ENCODE data around the gene MPC1. TPM values are rescaled to one million over a fixed set of nuclear protein-coding genes. Genes with fewer than 3 reads are reported as not detected.
A peak's percentile ranks its signal among the peaks of the same experiment; 100 is the strongest.
"Not testable (repeated sequence)": the region's sequence is repeated elsewhere in the genome, so short reads cannot be mapped to it uniquely, and the experiment has no call there.

Gene MPC1
- polyA plus RNA-seq, 1 experiment: 20.0 TPM

GRCh38 chr6:166388290-166389004 is 5.7 kb upstream of the MPC1 start:
- ChIA-PET POLR2A (no interaction called here), CTCF (interaction anchor here (0.7 to 1.7 kb wide), 3 partner anchors 13 to 76 kb away, joined by 3 to 9 read pairs (median 5); no protein-coding TSS in a partner anchor)
- H3K27ac ChIP-seq (ENCODE audit: low read depth, low read length): no peak overlapping the region
- no peaks in the 10 kb centered on the region for H3K9me3 ChIP-seq (ENCODE audit: control insufficient read depth, insufficient read depth, low read length)
- DNase-seq (ENCODE audit: low read depth, low spot score): no peak
- H3K27me3 ChIP-seq (ENCODE audit: control insufficient read depth, insufficient read depth, low read length): peaks cover 25% of the 10 kb centered on the region
- TF ChIP-seq CTCF (IDR thresholded peaks at IDR 0.05; ENCODE audit: low read depth, low read length): no peak
- H3K4me3 ChIP-seq (ENCODE audit: low read depth, low read length): no peak overlapping the region

GRCh38 chr6:166387642-166388289 is 5.0 kb upstream of the MPC1 start:
- TF ChIP-seq CTCF (IDR thresholded peaks at IDR 0.05; ENCODE audit: low read depth, low read length): no peak
- Histone ChIP-seq H3K27ac (ENCODE audit: low read depth, low read length) (no peak overlapping the region), H3K27me3 (ENCODE audit: control insufficient read depth, insufficient read depth, low read length) (peaks cover 20% of the 10 kb centered on the region), H3K4me3 (ENCODE audit: low read depth, low read length) (no peak overlapping the region), H3K9me3 (ENCODE audit: control insufficient read depth, insufficient read depth, low read length) (no peaks in the 10 kb centered on the region)
- ChIA-PET POLR2A (no interaction called here), CTCF (interaction anchor here (1.3 to 1.7 kb wide), 3 partner anchors 13 to 112 kb away, joined by 3 to 9 read pairs (median 5); no protein-coding TSS in a partner anchor)
- no peak for DNase-seq (ENCODE audit: low read depth, low spot score)

GRCh38 chr6:166387098-166387497 is 4.4 kb upstream of the MPC1 start:
- POLR2A ChIA-PET: not testable (repeated sequence)

GRCh38 chr6:166386111-166386510 is 3.4 kb upstream of the MPC1 start:
- H3K9me3 ChIP-seq (ENCODE audit: control insufficient read depth, insufficient read depth, low read length): no peaks in the 10 kb centered on the region
- POLR2A ChIA-PET: no interaction called here
- no peak overlapping the region for H3K4me3 ChIP-seq (ENCODE audit: low read depth, low read length)
- H3K27me3 ChIP-seq (ENCODE audit: control insufficient read depth, insufficient read depth, low read length): peaks cover 13% of the 10 kb centered on the region
- CTCF ChIA-PET: interaction anchor here (2.5 kb wide), 1 partner anchor 15 kb away, joined by 16 read pairs; no protein-coding TSS in a partner anchor
- TF ChIP-seq CTCF (IDR thresholded peaks at IDR 0.05; ENCODE audit: low read depth, low read length): no peak
- H3K27ac ChIP-seq (ENCODE audit: low read depth, low read length): no peak overlapping the region
- no peak for DNase-seq (ENCODE audit: low read depth, low spot score)

More at GRCh38 chr6:166387098-166387497, 4.4 kb upstream of the MPC1 start:
- not testable (repeated sequence) for H3K4me3 ChIP-seq (ENCODE audit: low read depth, low read length); H3K27ac ChIP-seq (ENCODE audit: low read depth, low read length); H3K9me3 ChIP-seq (ENCODE audit: control insufficient read depth, insufficient read depth, low read length); DNase-seq (ENCODE audit: low read depth, low spot score)
- H3K27me3 ChIP-seq (ENCODE audit: control insufficient read depth, insufficient read depth, low read length): peaks cover 14% of the 10 kb centered on the region
- CTCF ChIA-PET: interaction anchor here (0.7 to 2.5 kb wide), 5 partner anchors 14 to 111 kb away, joined by 3 to 16 read pairs (median 5); no protein-coding TSS in a partner anchor

GRCh38 chr6:166383802-166384363 is 1.1 kb upstream of the MPC1 start:
- H3K27ac ChIP-seq (ENCODE audit: low read depth, low read length): peak overlapping the region; percentile 34
- ChIA-PET POLR2A (interaction anchor here (0.5 kb wide), 1 partner anchor 328 kb away, joined by 6 read pairs; no protein-coding TSS in a partner anchor), CTCF (interaction anchor here (0.8 kb wide), 1 partner anchor 70 kb away, joined by 3 read pairs; no protein-coding TSS in a partner anchor)
- H3K9me3 ChIP-seq (ENCODE audit: control insufficient read depth, insufficient read depth, low read length); H3K27me3 ChIP-seq (ENCODE audit: control insufficient read depth, insufficient read depth, low read length); DNase-seq (ENCODE audit: low read depth, low spot score): not testable (repeated sequence)
- H3K4me3 ChIP-seq (ENCODE audit: low read depth, low read length): peak overlapping the region; percentile 81

Measured in AG04450 (cell line).